ENCODE measurements around the gene SLPI.

The SLPI gene

DNA sequence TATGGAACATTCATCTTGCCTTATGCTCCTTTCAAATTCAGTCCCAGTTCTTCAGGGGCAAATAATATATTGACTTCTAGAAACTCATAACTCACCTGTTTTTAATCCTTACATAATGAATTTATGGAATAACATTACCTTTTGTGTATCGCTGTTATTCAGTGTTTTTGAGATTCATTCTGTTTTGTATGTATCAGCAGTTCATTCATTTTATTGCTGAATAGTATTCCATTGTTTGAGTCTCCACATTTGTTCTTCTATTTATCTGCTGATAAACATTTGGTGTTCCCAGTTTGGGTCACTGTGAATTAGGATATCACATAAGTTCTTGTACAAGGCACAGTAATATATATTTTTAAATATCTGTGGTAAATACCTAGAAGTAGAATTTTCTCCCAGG, 28.1 kb downstream of the SLPI start:
- Histone ChIP-seq H2AFZ (ENCODE audit: low read length) (no peak overlapping the region), H3K36me3 (ENCODE audit: insufficient read depth, low read length) (no peaks in the 10 kb centered on the region; the same call in 1 of the 2 replicates), H3K4me1 (ENCODE audit: insufficient read depth, low read length, severe bottlenecking) (peaks cover 4% of the 10 kb centered on the region), H3F3A (ENCODE audit: insufficient read depth, low read length) (no peaks in the 10 kb centered on the region), H3K27ac (ENCODE audit: low read depth, low read length, poor library complexity, severe bottlenecking) (no peak overlapping the region), H3K4me2 (ENCODE audit: low read length) (no peak overlapping the region), H3K9me3 (ENCODE audit: low read length) (peaks cover 3% of the 10 kb centered on the region; the same call in 1 of the 2 replicates), H3K9ac (ENCODE audit: low read length) (no peak overlapping the region), H4K20me1 (ENCODE audit: insufficient read depth, low read length) (no peaks in the 10 kb centered on the region), H3K79me2 (ENCODE audit: insufficient read depth, low read length) (no peaks in the 10 kb centered on the region), H3K27me3 (ENCODE audit: insufficient read depth, low read length) (no peaks in the 10 kb centered on the region), H3K9me2 (ENCODE audit: low read depth, low read length) (no peaks in the 10 kb centered on the region), H3K4me3 (ENCODE audit: low read depth, low read length, poor library complexity, severe bottlenecking) (no peak overlapping the region)
- TF ChIP-seq EZH2 (IDR thresholded peaks at IDR 0.05; ENCODE audit: borderline replicate concordance, low read length) = no peak
- TF ChIP-seq, protein P1, sequence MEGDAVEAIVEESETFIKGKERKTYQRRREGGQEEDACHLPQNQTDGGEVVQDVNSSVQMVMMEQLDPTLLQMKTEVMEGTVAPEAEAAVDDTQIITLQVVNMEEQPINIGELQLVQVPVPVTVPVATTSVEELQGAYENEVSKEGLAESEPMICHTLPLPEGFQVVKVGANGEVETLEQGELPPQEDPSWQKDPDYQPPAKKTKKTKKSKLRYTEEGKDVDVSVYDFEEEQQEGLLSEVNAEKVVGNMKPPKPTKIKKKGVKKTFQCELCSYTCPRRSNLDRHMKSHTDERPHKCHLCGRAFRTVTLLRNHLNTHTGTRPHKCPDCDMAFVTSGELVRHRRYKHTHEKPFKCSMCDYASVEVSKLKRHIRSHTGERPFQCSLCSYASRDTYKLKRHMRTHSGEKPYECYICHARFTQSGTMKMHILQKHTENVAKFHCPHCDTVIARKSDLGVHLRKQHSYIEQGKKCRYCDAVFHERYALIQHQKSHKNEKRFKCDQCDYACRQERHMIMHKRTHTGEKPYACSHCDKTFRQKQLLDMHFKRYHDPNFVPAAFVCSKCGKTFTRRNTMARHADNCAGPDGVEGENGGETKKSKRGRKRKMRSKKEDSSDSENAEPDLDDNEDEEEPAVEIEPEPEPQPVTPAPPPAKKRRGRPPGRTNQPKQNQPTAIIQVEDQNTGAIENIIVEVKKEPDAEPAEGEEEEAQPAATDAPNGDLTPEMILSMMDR (IDR thresholded peaks at IDR 0.05; ENCODE audit: low read length) = no peak

DNA sequence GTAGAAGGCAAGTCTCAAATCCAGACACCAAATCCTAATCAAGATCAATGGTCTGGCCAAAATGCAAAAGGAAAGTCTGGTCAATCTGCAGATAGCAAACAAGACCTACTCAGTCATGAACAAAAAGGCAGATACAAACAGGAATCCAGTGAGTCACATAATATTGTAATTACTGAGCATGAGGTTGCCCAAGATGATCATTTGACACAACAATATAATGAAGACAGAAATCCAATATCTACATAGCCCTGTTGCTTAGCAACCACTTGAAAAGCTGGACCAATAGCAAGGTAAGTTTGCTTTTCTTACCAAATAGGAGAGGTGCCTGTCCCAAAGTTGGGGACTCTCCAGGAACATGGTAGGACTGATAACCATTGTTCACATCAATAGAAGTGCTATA, 31.2 kb downstream of the SLPI start:
- Histone ChIP-seq H3K79me2 (ENCODE audit: insufficient read depth, low read length) (no peaks in the 10 kb centered on the region), H3K9ac (ENCODE audit: low read length) (no peak overlapping the region), H3F3A (ENCODE audit: insufficient read depth, low read length) (no peaks in the 10 kb centered on the region), H3K4me3 (ENCODE audit: low read depth, low read length, poor library complexity, severe bottlenecking) (no peak overlapping the region), H3K9me3 (ENCODE audit: low read length) (no peaks in the 10 kb centered on the region), H3K9me2 (ENCODE audit: low read depth, low read length) (no peaks in the 10 kb centered on the region), H3K4me1 (ENCODE audit: insufficient read depth, low read length, severe bottlenecking) (no peaks in the 10 kb centered on the region), H4K20me1 (ENCODE audit: insufficient read depth, low read length) (no peaks in the 10 kb centered on the region), H2AFZ (ENCODE audit: low read length) (no peak overlapping the region), H3K27me3 (ENCODE audit: insufficient read depth, low read length) (no peaks in the 10 kb centered on the region), H3K4me2 (ENCODE audit: low read length) (no peak overlapping the region), H3K27ac (ENCODE audit: low read depth, low read length, poor library complexity, severe bottlenecking) (no peak overlapping the region), H3K36me3 (ENCODE audit: insufficient read depth, low read length) (no peaks in the 10 kb centered on the region)
- TF ChIP-seq EZH2 (IDR thresholded peaks at IDR 0.05; ENCODE audit: borderline replicate concordance, low read length) = no peak
- TF ChIP-seq, protein P1 (IDR thresholded peaks at IDR 0.05; ENCODE audit: low read length) = no peak

DNA sequence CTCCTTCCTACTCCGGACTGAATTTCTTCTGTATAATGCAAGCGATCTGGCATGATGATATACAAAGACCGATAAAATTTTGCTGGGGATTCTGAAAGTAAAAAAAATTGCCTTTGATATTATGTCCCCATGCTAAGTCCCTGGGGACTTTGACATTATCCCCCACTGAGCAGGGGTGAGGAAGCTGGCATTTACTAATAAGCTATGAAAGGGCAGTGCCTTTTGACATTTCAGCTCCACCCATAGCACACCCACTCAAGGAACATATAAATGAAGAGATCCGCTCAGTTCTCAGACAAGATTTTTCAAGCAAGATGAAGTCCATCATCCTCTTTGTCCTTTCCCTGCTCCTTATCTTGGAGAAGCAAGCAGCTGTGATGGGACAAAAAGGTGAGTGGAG, 33.3 kb downstream of the SLPI start, which contains the start of gene SEMG2:
Gene SEMG2 (plus strand): TSS at position 298 of the 400 bp plus-strand sequence. CDS start 17 bp downstream, at position 315.
- H3F3A ChIP-seq (ENCODE audit: insufficient read depth, low read length) = no peaks in the 10 kb centered on the region
- no peaks in the 10 kb centered on the region for H3K79me2 ChIP-seq (ENCODE audit: insufficient read depth, low read length)
- H2AFZ ChIP-seq (ENCODE audit: low read length) = no peak within 1 kb of the TSS
- H3K9ac ChIP-seq (ENCODE audit: low read length) = no peak within 1 kb of the TSS
- no peak within 1 kb of the TSS for H3K4me2 ChIP-seq (ENCODE audit: low read length)
- TF ChIP-seq EZH2 (IDR thresholded peaks at IDR 0.05; ENCODE audit: borderline replicate concordance, low read length) = no peak
- TF ChIP-seq, protein P1 (IDR thresholded peaks at IDR 0.05; ENCODE audit: low read length) = no peak
- no peaks in the 10 kb centered on the region for H3K36me3 ChIP-seq (ENCODE audit: insufficient read depth, low read length)
- H3K4me1 ChIP-seq (ENCODE audit: insufficient read depth, low read length, severe bottlenecking) = no peaks in the 10 kb centered on the region
- H3K27me3 ChIP-seq (ENCODE audit: insufficient read depth, low read length) = no peaks in the 10 kb centered on the region
- no peaks in the 10 kb centered on the region for H3K9me2 ChIP-seq (ENCODE audit: low read depth, low read length)
- no peaks in the 10 kb centered on the region for H4K20me1 ChIP-seq (ENCODE audit: insufficient read depth, low read length)
- H3K27ac ChIP-seq (ENCODE audit: low read depth, low read length, poor library complexity, severe bottlenecking) = no peak within 1 kb of the TSS
- no peak within 1 kb of the TSS for H3K4me3 ChIP-seq (ENCODE audit: low read depth, low read length, poor library complexity, severe bottlenecking)
- no peaks in the 10 kb centered on the region for H3K9me3 ChIP-seq (ENCODE audit: low read length)

All from OCI-LY1 (cell line).